GM12892 (cell line): ENCODE results near the gene KRT76.

Source experiments
- DNase-seq: peaks from one replicate; pipeline ENCODE4 v3.0.0; 2011; ENCODE audit not compliant: insufficient read length
- FAIRE-seq: peaks from 2 replicates; lab custom pipeline; 2011; peaks lifted over from hg19 to GRCh38; lab: Jason Lieb, UNC
- POLR2A ChIP-seq: IDR thresholded peaks from 2 replicates; pipeline ENCODE4 v1.6.1; 2011; ENCODE audit warnings: low read depth, low read length, control low read depth
- POLR2AphosphoS5 ChIP-seq: IDR thresholded peaks from 2 replicates; pipeline ENCODE4 v1.6.1; 2011; ENCODE audit warnings: low read depth, low read length, control low read depth
- TAF1 ChIP-seq: IDR thresholded peaks from 2 replicates; pipeline ENCODE4 v1.6.1; 2011; ENCODE audit warnings: low read depth, mild to moderate bottlenecking, control low read depth, low read length, borderline replicate concordance

The KRT76 gene

GRCh38 chr12:52817699-52818238 is 40.6 kb upstream of the KRT76 start:
- FAIRE-seq: no peak
- TF ChIP-seq POLR2A: no peak
- no peak for TF ChIP-seq POLR2AphosphoS5
- TF ChIP-seq TAF1: no peak
- DNase-seq: no peak

- TF ChIP-seq TAF1 (no peak), POLR2A (no peak), POLR2AphosphoS5 (no peak)
- FAIRE-seq (no peak), DNase-seq (no peak)
These were observed 40.0 kb upstream of the KRT76 start for GRCh38 chr12:52817003-52817698.

- no peak for TF ChIP-seq POLR2AphosphoS5
- TF ChIP-seq TAF1: no peak
- no peak for TF ChIP-seq POLR2A
- no peak for DNase-seq
- FAIRE-seq: no peak
These were observed 38.8 kb upstream of the KRT76 start for GRCh38 chr12:52815676-52816588.

GRCh38 chr12:52815161-52815560 is 38.0 kb upstream of the KRT76 start:
- DNase-seq (no peak), FAIRE-seq (no peak)
- no peak for TF ChIP-seq POLR2A
- TF ChIP-seq POLR2AphosphoS5: no peak
- TF ChIP-seq TAF1: no peak

GRCh38 chr12:52814710-52815155 is 37.6 kb upstream of the KRT76 start:
- TF ChIP-seq TAF1 (no peak), POLR2A (no peak), POLR2AphosphoS5 (no peak)
- FAIRE-seq (no peak), DNase-seq (no peak)

GRCh38 chr12:52813885-52814709 is 37.0 kb upstream of the KRT76 start, which contains the start of gene KRT4:
TSS of gene KRT4 (minus strand) at chr12:52814116. CDS start at chr12:52814058, 58 bp downstream.
- FAIRE-seq: no peak
- TF ChIP-seq TAF1 (no peak), POLR2A (no peak), POLR2AphosphoS5 (no peak)

GRCh38 chr12:52813203-52813819 is 36.2 kb upstream of the KRT76 start:
- no peak for FAIRE-seq
- no peak for TF ChIP-seq POLR2A
- TF ChIP-seq TAF1: no peak
- no peak for TF ChIP-seq POLR2AphosphoS5

More at GRCh38 chr12:52813885-52814709, 37.0 kb upstream of the KRT76 start, which contains the start of gene KRT4:
- DNase-seq: no peak

GRCh38 chr12:52812749-52813148 is 35.6 kb upstream of the KRT76 start:
- TF ChIP-seq TAF1 (no peak), POLR2AphosphoS5 (no peak), POLR2A (no peak)
- no peak for DNase-seq
- no peak for FAIRE-seq

More at GRCh38 chr12:52813203-52813819, 36.2 kb upstream of the KRT76 start:
- no peak for DNase-seq

- TF ChIP-seq TAF1: no peak
- TF ChIP-seq POLR2A: no peak
- no peak for TF ChIP-seq POLR2AphosphoS5
- FAIRE-seq: no peak
- no peak for DNase-seq
These were observed 34.9 kb upstream of the KRT76 start for GRCh38 chr12:52812073-52812400.
